Activated naive CD4-positive, alpha-beta T cell treated with anti-CD3 and anti-CD28 coated beads, Interleukin-2, amount 50 U/mL, for 16 hours (primary cell): ENCODE data around the gene BROX.
"Not testable (repeated sequence)": the region's sequence is repeated elsewhere in the genome, so short reads cannot be mapped to it uniquely, and the experiment has no call there.

Source experiments
- DNase-seq: peaks from one replicate; pipeline ENCODE4 v3.0.0-alpha.2; 2020

BROX gene, protein sequence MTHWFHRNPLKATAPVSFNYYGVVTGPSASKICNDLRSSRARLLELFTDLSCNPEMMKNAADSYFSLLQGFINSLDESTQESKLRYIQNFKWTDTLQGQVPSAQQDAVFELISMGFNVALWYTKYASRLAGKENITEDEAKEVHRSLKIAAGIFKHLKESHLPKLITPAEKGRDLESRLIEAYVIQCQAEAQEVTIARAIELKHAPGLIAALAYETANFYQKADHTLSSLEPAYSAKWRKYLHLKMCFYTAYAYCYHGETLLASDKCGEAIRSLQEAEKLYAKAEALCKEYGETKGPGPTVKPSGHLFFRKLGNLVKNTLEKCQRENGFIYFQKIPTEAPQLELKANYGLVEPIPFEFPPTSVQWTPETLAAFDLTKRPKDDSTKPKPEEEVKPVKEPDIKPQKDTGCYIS

DNA sequence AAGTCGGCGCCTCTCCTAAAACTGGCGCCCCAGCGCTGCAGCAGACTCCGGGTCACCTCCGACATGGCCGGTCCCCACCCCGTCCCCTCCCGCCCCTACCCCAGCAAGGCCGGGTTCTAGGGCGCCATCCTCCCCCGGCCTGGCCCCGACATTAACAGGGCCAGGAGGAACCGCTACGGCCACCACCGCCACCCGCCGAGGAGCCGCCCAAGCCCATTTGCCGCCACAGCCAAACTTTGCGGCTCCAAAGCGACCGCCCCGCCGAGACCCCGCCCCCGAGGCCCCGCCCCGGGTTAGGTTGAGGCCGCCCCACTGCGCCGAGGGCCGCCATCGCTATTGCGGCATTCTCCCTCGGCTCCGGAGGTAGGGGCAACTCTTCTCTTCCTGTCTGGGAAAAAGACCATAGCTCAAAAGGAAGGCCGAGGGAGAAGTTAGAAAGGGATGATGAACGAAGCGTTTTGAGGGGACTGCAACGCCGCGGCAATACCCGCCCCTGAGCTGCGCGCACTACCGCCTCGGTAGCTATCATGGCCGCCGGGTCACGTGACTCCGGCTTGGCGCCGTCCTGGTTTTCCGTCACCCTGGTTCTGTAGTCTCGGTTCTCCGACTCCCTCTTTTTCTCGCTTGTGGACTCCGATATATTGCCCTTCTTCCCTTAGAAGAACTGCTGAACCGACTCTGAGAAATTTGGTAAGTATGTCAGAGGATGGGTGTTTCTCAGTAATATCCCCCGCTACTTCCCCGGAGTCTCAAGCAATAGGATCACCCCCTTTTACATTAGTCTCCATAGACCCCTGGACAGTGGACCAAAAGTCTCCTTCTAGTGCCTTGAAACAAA, at the start of gene BROX, which contains the start of gene AIDA:
Gene BROX, plus strand, starts transcription at position 312 of the 838 bp plus-strand sequence. CDS start 3,136 bp downstream, outside the sequence.
Gene AIDA, minus strand, starts transcription at position 239 of the 838 bp plus-strand sequence. Its CDS starts 174 bp downstream, at position 65.
- DNase-seq: peak; percentile 97

DNA sequence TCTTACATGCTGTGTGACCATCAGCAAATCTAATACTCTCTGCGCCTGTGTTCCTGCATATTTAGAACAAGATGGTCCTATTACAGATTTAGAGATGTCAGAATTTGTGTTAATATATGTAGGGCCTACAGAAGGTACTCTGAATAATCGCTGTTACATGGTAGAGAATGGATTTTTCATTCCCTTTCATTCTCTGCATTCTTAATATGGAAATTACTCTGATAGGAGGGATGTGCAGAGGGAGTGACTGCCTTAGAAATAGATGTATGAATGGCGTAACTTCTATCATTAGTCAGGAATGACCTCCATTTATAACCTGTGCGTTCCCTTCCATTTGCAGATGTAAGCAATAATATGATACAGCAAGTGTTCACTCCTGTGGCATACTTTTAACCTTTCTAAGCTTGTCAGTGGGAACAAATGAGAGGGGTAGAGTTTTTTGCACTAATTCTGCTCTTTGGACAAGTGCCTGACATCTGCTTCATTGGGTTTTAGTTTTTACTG, 48.9 kb upstream of the BROX start:
- DNase-seq: no peak

DNA sequence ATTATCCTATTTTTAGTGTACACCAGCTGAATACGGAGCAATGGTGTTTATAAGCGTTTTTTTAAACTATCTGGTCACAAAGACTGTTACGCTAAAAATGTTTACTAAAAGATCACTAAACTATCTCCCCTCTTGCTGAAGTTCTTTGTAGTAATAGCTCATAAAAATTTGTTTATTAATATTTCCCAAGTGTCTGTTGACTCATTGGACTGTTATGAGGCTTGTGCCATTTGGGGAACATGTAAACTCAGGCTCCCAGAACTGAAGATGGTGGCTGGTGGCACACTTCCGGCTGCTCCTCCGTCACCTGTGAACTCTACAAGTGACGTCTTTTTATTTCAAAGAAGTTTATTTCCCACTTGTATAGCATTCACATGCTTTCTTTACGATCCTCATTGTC, 46.4 kb upstream of the BROX start:
- no peak for DNase-seq

DNA sequence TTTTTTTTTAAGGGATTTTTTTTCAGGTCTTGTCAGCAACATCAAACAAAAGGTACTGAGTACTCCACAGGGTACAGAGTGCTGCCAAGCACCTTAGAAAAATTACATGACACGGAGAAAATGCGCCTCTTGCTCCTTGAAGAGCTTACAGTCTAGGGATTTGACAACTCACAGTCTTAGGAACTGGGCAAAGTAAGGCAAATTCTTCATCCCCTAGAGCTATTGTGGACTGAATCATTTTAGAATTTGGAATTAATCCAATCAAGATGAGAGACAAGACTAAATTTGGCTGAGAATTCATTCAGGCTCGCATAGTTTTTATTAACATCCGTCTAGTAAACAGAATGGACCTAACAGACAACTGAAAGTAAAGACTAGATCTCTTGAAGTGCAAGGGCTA, 44.2 kb upstream of the BROX start:
- not testable (repeated sequence) for DNase-seq

DNA sequence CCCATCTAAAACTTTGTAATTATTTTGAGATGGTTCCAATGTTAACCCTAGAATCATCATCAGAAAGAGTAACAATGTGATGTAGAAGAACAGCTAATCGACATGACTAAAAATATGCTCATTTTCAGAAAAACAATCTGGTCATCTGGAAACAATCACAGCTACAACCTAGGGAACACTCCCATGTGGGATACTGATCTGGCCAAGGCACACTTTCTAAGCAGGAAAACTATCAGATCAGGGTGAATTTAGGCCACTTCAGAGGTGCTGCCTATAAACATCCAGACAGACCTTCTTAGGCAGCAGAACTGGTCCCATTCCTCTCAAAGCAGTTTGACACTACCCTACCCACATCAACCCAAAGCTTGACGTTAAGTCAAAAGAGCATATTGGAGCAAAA, 43.3 kb upstream of the BROX start:
- not testable (repeated sequence) for DNase-seq

DNA sequence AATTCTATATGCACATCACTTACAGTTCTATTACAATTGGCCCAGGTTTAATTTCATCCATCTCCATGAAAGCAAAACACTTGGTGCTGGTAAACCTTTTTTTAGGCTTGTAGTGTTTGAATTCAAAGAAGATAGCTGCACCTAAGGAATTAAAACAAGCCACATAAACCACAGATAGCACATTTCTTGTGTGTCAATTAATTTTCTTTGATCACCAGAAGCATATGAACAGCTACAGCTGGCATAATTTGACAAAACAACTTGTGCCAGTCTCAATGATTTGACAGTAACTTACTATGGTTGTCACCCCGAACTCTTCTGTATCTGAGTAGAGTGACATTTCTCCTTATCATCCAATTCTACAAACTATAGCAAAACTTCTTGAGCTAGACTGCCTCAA, 42.3 kb upstream of the BROX start:
- no peak for DNase-seq

DNA sequence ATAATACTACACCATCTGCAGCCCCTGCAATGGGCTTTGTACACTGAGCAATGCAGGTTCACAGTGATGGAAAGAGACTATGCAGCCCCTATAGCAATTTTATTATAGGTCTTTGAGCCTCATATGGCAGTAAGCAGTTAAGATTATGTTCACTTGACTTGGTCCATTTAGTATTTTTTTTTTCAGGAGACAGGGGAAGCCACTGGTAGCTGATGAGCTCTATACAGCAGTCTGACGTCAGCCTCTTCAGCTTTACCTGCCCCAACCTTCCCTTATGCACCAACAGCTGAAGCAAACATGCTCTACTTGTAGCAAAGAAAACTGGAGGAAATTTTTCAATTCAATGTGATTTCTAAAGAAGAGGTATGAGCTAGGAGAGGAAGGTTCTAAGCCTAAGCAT, 32.3 kb upstream of the BROX start:
- no peak for DNase-seq

DNA sequence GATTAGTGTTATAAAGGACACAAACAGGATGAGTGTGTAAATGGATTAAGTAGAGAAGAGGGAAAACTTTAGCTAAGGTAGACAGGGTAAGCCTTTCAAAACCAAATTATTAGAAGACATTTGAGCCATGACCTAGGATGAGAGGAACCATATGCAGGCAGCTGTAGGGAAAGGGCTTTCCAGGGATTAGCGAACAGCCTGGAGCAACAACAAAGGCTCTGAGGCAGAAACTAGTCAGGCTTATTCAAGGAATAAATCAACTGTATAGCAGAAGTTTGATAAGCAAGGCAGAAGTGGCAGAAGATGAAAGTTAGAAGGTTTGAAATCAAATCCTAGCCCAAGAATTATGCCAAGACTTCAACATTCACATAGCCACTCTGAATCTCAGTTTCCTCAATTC, 21.3 kb upstream of the BROX start:
- DNase-seq: no peak

DNA sequence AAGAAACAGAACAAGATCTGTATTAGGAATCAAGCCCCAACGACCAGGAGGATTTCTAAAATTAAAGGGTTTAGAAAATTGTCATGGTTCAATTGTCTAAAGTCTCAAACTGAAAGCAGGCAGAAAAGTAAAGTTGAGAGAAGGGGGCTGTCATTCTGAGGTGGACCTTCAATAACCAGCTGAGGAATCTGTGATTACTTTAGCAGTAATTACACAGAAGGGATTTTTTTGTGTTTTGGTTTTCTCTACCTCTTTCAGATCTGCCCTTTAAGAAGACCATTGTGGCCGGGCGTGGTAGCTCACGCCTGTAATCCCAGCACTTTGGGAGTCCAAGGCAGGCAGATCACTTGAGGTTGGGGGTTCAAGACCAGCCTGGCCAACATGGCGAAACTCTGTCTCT, 17.4 kb upstream of the BROX start:
- no peak for DNase-seq

DNA sequence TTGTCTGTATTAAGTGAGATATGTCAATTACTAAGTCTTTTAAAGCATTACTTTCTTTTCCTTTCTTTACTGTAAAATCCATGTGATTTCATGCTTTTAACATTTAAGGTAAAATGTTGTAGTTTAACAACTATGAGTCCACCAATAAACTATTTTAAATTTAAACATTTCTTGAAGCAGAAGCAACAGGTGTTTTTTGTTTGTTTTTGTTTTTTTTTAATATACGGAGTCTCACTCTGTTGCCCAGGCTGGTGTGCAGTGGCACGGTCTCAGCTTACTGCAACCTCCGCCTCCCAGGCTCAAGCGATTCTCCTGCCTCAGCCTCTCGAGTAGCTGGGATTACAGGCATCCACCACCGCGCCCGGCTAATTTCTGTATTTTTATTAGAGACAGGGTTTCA, 15.6 kb upstream of the BROX start:
- no peak for DNase-seq

DNA sequence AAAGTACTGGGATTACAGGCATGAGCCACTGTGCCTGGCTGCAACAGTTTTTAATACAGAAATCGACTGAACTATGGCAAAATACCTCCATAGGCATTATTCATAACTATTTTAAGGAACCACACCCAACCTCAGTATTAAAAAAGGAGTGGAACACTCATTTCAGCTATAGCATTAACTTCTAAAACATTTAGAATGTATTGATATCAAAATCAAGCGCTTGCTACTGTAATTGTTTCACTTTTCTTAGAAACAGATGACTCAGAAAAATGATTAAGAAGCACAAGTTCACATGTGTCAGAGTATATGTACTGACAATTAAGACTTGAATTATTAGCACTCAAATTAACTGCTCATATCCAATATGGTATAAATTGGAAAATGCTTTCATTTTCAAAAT, 15.2 kb upstream of the BROX start:
- DNase-seq: no peak

DNA sequence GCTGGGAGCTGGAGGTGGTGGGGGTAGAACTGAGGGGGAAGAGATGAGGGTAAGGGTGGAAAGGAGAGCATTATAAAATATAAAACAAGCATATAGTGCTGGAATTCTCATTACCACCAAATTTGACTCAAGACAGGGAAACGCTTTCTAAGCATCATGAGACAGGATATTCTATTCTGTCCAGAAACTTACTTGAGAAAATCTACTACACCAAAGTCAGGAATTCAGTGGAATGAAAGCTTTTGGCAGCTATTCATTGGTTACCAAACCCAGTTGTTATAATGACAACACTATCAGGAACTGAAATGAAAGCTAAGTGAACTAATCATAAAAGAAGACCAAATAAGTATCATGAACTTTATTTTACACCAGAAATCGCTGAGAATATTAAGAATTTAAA, 14.5 kb upstream of the BROX start:
- no peak for DNase-seq

DNA sequence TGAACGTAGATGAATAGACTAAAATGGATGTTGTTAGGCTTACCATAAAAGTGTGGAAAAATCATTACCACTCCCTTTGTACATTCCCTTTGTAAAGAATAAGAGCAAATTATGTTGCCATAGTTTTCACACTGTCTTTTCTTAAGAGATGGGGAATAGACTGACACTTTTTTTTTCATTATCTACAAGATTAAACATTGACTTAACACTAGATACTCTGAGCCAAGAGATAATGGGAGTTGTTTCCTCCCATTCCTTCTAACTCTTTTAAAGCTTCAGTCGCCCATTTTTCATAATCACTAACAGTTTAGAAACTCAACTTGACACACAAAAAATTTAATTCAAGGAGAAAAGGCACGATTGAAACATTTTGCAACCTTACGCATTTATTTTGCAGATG, 10.2 kb upstream of the BROX start:
- no peak for DNase-seq

DNA sequence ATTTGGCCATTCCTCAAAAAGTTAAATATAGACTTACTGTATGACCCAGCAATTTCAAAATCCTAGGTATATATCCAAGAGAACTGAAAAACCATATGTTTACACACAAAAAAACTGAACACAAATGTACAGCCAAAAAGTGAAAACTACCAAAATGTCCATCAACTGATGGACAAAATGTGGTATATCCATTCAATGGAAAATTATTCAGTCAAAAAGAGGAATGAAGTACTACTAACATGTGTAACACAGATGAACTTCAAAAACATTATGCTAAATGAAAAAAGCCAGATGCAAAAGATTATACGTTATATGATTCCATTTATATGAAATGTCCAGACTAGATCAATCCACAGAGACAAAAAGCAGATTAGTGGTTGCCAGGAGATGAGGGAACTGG, 8.1 kb upstream of the BROX start:
- DNase-seq: no peak

DNA sequence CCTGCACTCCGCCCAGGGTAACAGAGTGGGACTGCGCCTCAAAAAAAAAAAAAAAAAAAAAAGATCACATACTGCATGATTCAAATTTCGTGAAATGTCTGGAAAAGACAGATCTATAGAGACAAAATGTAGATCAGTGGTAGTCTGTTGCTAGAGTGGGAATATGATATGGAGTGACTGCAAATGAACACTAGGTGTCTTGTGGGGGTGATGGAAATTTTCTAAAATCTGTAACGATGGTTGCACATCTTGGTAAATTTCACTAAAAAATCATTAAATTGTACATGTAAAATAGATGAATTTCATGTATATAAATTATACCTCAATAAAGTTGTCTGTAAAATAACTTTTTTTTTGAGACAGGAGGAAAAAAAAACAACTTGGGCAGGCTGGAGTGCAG, 5.5 kb upstream of the BROX start:
- DNase-seq: no peak

DNA sequence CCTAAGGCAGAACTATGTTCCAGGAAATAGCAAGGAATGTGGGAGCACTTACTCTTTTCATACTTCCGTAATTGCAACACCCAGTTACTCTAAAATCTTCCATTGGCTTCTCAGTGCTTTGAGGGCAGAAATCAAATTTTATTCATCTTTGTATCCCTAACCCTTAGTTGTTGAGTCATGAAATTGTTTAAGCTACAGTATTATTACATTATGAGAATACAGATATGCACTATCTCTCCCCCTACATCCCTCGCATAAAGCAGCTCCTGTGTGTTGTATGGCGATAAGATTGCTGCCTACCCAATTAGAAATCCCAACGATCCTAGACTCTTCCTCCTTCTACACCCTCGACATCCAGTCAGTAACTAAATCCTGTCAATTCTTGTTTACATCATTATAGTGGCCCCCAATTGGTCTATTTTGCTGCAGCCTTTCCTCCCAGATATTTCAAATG, 2.6 kb upstream of the BROX start:
- no peak for DNase-seq

DNA sequence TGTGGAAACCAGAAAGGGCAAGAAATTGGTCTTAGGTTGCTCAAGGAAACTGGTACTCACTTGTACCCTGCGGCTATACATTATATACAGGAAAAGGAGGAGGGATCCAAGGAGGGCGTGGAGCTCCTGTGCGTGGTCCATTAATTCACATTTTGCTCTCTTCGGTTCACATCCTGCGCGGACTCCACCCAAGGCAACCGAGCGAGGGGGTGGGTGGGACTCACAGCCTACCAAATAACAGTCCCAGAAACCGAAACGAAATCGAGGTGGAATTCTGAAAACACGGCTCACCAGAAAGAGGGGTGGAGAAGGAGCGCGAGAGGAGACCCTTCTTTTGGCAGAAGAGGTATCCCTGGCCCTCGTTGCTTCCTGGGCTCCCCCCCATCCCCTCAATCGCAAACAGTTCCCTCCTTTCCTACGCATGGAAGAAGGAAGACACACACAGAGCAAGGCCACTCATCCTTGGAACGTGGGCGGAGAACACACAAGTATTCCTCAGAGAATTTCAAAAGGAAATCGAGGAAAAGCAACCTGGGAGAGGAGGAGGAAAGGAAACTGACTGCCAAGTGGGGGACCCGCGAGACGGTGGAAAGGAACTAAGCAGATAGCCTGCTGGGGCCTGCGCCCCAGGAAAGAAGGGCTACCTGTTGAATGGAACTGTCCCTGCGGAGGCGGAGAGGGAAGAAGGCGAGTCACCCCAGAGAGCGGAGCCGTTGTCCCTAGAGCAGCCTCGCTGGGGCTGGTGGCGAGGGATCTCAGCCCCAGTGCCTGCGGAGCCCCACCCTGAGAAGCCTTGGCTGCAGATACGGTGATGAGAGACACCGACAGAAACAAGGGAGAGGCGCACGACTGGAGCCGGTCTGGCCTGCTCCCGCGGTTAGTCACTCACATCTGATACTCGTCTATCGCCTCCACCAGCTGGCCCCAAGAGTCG, 778 bp upstream of the BROX start:
- DNase-seq: peak; percentile 58

DNA sequence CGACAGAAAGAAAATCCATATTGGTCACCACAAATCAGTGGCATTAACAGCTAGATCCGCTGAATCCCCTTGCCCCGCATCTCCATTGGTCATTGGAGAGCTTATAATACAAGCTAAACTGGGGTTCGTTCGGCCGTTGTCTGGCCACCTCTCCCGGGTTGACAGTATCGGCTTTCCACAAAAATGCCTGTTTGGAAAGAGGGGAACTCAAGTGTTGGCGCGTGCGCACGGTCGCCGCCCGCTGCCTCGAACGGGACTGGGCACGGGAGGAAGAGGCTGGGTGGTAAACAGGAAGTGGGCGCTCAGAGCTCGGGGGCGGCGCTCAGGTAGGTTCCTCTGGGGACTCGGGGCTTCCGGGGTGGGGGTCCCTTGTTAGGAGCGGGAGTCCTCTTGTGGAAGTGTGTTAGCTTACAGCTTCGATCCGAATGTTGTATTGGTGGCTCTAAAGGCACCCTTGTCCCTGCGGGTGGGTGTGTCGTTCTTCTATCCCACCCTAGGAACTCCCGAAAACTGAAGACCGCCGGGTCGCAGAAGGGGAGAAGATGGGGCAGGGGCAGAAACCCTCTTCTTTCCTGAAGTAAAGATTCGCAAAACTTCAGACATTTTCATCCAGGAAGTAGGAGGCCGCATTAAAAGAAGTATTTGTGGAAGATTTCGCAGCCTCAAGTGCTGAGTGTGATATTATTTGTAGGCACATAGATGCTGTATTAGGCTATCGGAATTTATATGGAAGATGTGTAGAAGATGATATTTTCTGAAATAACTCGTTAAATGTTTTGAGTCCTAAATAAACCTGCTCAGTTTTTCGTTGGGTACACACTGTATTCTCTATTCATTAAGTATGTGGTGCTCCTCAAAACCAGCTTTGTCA, 962 bp downstream of the BROX start:
- peak; percentile 89 for DNase-seq

DNA sequence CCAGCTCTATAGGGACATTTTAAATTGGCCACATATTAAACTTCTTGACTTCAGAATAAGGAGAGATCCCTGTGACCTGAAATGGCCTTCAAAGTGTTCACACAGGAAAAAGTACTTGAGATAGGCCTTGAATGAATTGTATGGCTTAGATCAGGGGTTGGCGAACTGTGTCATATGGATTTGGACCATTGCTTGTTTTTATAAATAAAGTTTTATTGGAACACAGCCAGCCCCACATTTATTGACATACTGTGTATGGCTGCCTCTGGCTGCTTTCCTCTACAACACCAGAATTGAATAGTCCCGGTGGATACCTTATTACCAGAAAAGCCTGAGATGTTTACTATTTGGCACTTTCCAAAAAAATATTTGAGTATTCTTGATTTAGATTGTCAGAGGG, 4.0 kb downstream of the BROX start:
- no peak for DNase-seq

DNA sequence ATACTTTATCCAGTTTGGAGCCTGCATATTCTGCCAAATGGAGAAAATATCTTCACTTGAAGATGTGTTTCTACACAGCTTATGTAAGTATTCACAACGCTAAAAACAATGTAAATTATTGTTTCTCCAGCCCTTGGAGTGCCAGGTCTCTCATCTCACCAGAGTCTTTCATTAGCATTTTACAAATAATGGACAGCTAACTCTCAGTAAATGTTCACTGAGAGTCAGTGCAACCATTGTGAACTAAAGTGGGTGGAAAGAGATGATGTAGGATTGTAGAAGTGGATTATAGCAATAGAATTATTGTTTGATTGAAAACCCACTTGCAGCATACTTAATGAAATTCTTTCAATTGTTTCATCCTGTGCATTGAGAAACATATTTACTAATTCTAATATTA, 16.4 kb downstream of the BROX start:
- no peak for DNase-seq

DNA sequence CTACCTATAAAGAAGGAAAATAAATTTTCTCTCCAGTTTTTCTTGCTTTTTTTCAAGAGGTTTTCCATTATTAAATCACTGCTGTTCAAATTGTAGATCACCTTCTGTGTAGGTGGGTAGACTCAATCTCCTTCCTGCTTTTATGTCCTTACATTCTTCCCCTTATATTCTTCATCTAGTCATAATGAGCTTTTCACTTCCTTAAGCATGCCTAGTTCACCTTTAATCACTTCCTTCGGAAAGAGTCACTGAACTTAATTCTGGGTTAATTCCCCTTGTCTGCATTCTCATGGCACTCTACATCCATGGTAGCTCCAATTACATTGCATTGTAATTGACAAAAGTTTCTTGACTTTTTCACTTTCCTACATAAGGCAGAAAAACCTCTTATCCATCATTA, 18.5 kb downstream of the BROX start:
- no peak for DNase-seq
